ENCODE data around the gene TANGO6.

DNA sequence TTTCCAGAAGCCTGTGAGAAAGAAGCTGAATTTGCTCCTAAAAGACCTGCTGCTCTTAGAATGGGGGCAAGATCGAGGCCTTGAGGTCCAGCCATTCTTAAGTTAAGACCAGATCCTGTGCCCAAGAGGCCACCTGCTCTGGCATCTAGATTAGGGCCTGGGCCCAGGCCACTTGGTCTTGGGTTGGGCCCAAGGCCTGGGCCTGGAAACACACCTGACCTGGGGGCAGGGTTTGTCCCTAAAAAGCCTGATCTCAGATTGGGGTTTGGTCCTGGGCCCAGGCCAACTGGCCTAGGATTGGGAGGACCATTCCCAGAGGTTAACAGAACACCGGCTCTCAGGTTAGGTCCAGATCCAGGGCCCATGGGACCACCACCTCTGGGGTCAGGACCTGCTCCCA is 276.2 kb downstream of the TANGO6 start:
- TF ChIP-seq EZH2 (IDR thresholded peaks at IDR 0.05; ENCODE audit: borderline replicate concordance, low read depth, low read length, poor library complexity, severe bottlenecking): no peak
- TF ChIP-seq, protein P1, sequence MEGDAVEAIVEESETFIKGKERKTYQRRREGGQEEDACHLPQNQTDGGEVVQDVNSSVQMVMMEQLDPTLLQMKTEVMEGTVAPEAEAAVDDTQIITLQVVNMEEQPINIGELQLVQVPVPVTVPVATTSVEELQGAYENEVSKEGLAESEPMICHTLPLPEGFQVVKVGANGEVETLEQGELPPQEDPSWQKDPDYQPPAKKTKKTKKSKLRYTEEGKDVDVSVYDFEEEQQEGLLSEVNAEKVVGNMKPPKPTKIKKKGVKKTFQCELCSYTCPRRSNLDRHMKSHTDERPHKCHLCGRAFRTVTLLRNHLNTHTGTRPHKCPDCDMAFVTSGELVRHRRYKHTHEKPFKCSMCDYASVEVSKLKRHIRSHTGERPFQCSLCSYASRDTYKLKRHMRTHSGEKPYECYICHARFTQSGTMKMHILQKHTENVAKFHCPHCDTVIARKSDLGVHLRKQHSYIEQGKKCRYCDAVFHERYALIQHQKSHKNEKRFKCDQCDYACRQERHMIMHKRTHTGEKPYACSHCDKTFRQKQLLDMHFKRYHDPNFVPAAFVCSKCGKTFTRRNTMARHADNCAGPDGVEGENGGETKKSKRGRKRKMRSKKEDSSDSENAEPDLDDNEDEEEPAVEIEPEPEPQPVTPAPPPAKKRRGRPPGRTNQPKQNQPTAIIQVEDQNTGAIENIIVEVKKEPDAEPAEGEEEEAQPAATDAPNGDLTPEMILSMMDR (conservative IDR thresholded peaks at IDR 0.05; ENCODE audit: low read depth, low read length): no peak
